Neural cell (in vitro differentiated cells): ENCODE data around the gene FARP2. TPM values are rescaled to one million over a fixed set of nuclear protein-coding genes. Genes with fewer than 3 reads are reported as not detected.

Source experiments
- H2AFZ ChIP-seq: fragments of 200-600, 300-800 bp; sonication (generic), shearing (Covaris generic); 2 replicates; pipeline ENCODE4 v1.6.0; 2014; ENCODE audit warnings: low read depth, mild to moderate bottlenecking, antibody characterized with exemption, low read length, moderate library complexity
- H3F3A ChIP-seq: fragments of 200-600 bp; shearing (Covaris generic); 2 replicates; pipeline ENCODE4 v1.6.1; 2016; ENCODE audit warnings: mild to moderate bottlenecking, moderate library complexity, mixed read lengths, antibody characterized with exemption, low read length; ENCODE audit not compliant: insufficient read depth, poor library complexity, severe bottlenecking
- H3K27ac ChIP-seq: fragments of 200-600, 300-800 bp; sonication (generic), shearing (Covaris generic); 2 replicates; pipeline ENCODE4 v1.5.1; 2014; ENCODE audit warnings: mild to moderate bottlenecking, low read length, moderate library complexity
- H3K27me3 ChIP-seq: fragments of 300-800, 200-600 bp; sonication (generic), shearing (Covaris generic); 2 replicates; pipeline ENCODE4 v1.6.0; 2014; ENCODE audit warnings: mild to moderate bottlenecking, low read depth, low read length, moderate library complexity; ENCODE audit not compliant: insufficient read depth
- H3K36me3 ChIP-seq: fragments of 300-800, 200-600 bp; sonication (generic), shearing (Covaris generic); 2 replicates; pipeline ENCODE4 v1.5.1; 2014; ENCODE audit warnings: mild to moderate bottlenecking, antibody characterized with exemption, low read length, moderate library complexity; ENCODE audit not compliant: insufficient read depth
- H3K4me2 ChIP-seq: fragments of 300-800, 200-600 bp; sonication (generic), shearing (Covaris generic); 2 replicates; pipeline ENCODE4 v1.6.0; 2014; ENCODE audit warnings: mild to moderate bottlenecking, low read length
- H3K4me3 ChIP-seq: fragments of 300-800, 200-600 bp; sonication (generic), shearing (Covaris generic); 2 replicates; pipeline ENCODE4 v1.5.1; 2014; ENCODE audit warnings: mild to moderate bottlenecking, low read length, moderate library complexity
- H3K79me2 ChIP-seq: fragments of 200-600 bp; shearing (Covaris generic); replicated peaks from 2 replicates; pipeline ENCODE4 v1.6.0; 2014; ENCODE audit warnings: mild to moderate bottlenecking, low read length, moderate library complexity; ENCODE audit not compliant: insufficient read depth
- H3K9ac ChIP-seq: fragments of 300-800, 200-600 bp; sonication (generic), shearing (Covaris generic); 2 replicates; pipeline ENCODE4 v1.6.1; 2016; ENCODE audit warnings: mild to moderate bottlenecking, low read length, mixed read lengths
- H3K9me2 ChIP-seq: fragments of 200-600 bp; shearing (Covaris generic); 2 replicates; pipeline ENCODE4 v1.6.1; 2016; ENCODE audit warnings: mild to moderate bottlenecking, low read length, mixed read lengths; ENCODE audit not compliant: insufficient read depth
- H3K9me3 ChIP-seq: fragments of 200-600, 300-800 bp; sonication (generic), shearing (Covaris generic); 2 replicates; pipeline ENCODE4 v1.6.1; 2016; ENCODE audit warnings: mild to moderate bottlenecking, mixed run types, low read length, moderate library complexity, mixed read lengths
- H4K20me1 ChIP-seq: fragments of 200-600 bp; shearing (Covaris generic); 2 replicates; pipeline ENCODE4 v1.6.1; 2016; ENCODE audit warnings: mild to moderate bottlenecking, mixed run types; ENCODE audit not compliant: insufficient read depth
- CTCF ChIP-seq: fragments of 450-650 bp; IDR thresholded peaks from 2 replicates; pipeline ENCODE4 v1.5.1; 2014; ENCODE audit warnings: antibody characterized with exemption, mild to moderate bottlenecking, moderate library complexity; ENCODE audit not compliant: poor library complexity, severe bottlenecking
- EP300 ChIP-seq: fragments of 450-650 bp; conservative IDR thresholded peaks from 2 replicates; pipeline ENCODE4 v1.6.1; 2014; ENCODE audit warnings: antibody characterized with exemption, mild to moderate bottlenecking, moderate library complexity; ENCODE audit not compliant: poor library complexity, severe bottlenecking
- EZH2 ChIP-seq: fragments of 200-600, 300-800 bp; shearing (Covaris generic), sonication (generic); IDR thresholded peaks from 2 replicates; pipeline ENCODE4 v1.6.1; 2014; ENCODE audit warnings: antibody characterized with exemption, low read length, borderline replicate concordance, mild to moderate bottlenecking; ENCODE audit not compliant: insufficient read depth, poor library complexity, severe bottlenecking
- MXI1 ChIP-seq: fragments of 450-650 bp; conservative IDR thresholded peaks from 2 replicates; pipeline ENCODE4 v1.6.1; 2014; ENCODE audit warnings: antibody characterized with exemption, mild to moderate bottlenecking; ENCODE audit not compliant: poor library complexity, severe bottlenecking
- POLR2AphosphoS5 ChIP-seq: IDR thresholded peaks from 2 replicates; pipeline ENCODE4 v1.6.1; 2012
- RAD21 ChIP-seq: fragments of 450-650 bp; conservative IDR thresholded peaks from 2 replicates; pipeline ENCODE4 v1.6.1; 2014; ENCODE audit warnings: antibody characterized with exemption, mild to moderate bottlenecking, moderate library complexity
- REST ChIP-seq: IDR thresholded peaks from 2 replicates; pipeline ENCODE4 v1.6.1; 2012; ENCODE audit warnings: borderline replicate concordance
- SMC3 ChIP-seq: fragments of 450-650 bp; conservative IDR thresholded peaks from 2 replicates; pipeline ENCODE4 v1.6.1; 2014; ENCODE audit warnings: antibody characterized with exemption, mild to moderate bottlenecking, moderate library complexity; ENCODE audit not compliant: poor library complexity
- TAF1 ChIP-seq: IDR thresholded peaks from 2 replicates; pipeline ENCODE4 v1.6.1; 2012; ENCODE audit warnings: low read depth
- polyA plus RNA-seq: library from polyadenylated mRNA; depleted of rRNA; stranded (reverse); fragments of >200 nt; gene quantifications from 2 replicates; pipeline ENCODE4 v1.2.3, GENCODE V29; 2014

The FARP2 gene
- polyA plus RNA-seq, 1 donor from 2014 or later = 13.3 TPM

GRCh38 chr2:241473399-241473798 lies 117.3 kb downstream of the FARP2 start:
- Histone ChIP-seq H2AFZ (no peak overlapping the region), H3K36me3 (no peaks in the 10 kb centered on the region), H3F3A (no peaks in the 10 kb centered on the region), H3K79me2 (no peaks in the 10 kb centered on the region), H4K20me1 (no peaks in the 10 kb centered on the region), H3K9ac (no peak overlapping the region), H3K9me3 (no peaks in the 10 kb centered on the region), H3K27ac (no peak overlapping the region), H3K4me3 (no peak overlapping the region), H3K4me2 (no peak overlapping the region), H3K27me3 (no peaks in the 10 kb centered on the region), H3K9me2 (no peaks in the 10 kb centered on the region)
- TF ChIP-seq SMC3 (no peak), MXI1 (no peak), TAF1 (no peak), EZH2 (no peak), REST (no peak), CTCF (no peak), EP300 (no peak), POLR2AphosphoS5 (no peak), RAD21 (no peak)

GRCh38 chr2:241475267-241475666 lies 119.2 kb downstream of the FARP2 start:
- H3K27ac ChIP-seq = no peak overlapping the region
- no peak overlapping the region for H2AFZ ChIP-seq
- no peak overlapping the region for H3K4me3 ChIP-seq
- no peaks in the 10 kb centered on the region for H3F3A ChIP-seq
- H3K27me3 ChIP-seq = no peaks in the 10 kb centered on the region
- no peak overlapping the region for H3K4me2 ChIP-seq
- H3K9me2 ChIP-seq = no peaks in the 10 kb centered on the region
- H3K79me2 ChIP-seq = no peaks in the 10 kb centered on the region
- H3K36me3 ChIP-seq = no peaks in the 10 kb centered on the region
- no peaks in the 10 kb centered on the region for H4K20me1 ChIP-seq
- H3K9me3 ChIP-seq = no peaks in the 10 kb centered on the region
- H3K9ac ChIP-seq = no peak overlapping the region
- TF ChIP-seq RAD21 (no peak), POLR2AphosphoS5 (no peak)

- Histone ChIP-seq H4K20me1 (no peaks in the 10 kb centered on the region), H3K9me2 (no peaks in the 10 kb centered on the region), H3K36me3 (no peaks in the 10 kb centered on the region), H3F3A (no peaks in the 10 kb centered on the region), H3K27ac (no peak overlapping the region), H2AFZ (no peak overlapping the region), H3K79me2 (no peaks in the 10 kb centered on the region), H3K9ac (no peak overlapping the region), H3K9me3 (no peaks in the 10 kb centered on the region), H3K4me2 (no peak overlapping the region), H3K27me3 (no peaks in the 10 kb centered on the region), H3K4me3 (no peak overlapping the region)
- TF ChIP-seq EZH2 (no peak), RAD21 (no peak), SMC3 (no peak), MXI1 (no peak), CTCF (no peak), REST (no peak), TAF1 (no peak), POLR2AphosphoS5 (no peak), EP300 (no peak)
Measured at GRCh38 chr2:241478166-241478565, 122.1 kb downstream of the FARP2 start.
